CD14-positive monocyte (primary cell): ENCODE data around the gene FSTL1. TPM values are rescaled to one million over a fixed set of nuclear protein-coding genes. Genes with fewer than 3 reads are reported as not detected.

ENCODE experiments used
- DNase-seq, 3 donors: peaks; one replicate each; pipeline ENCODE4 v3.0.0-alpha.2; 2011 to 2022
- H2AFZ ChIP-seq: 2 replicates; pipeline ENCODE4 v1.6.0; 2012; ENCODE audit warnings: mild to moderate bottlenecking, low read depth, low read length, inconsistent platforms; ENCODE audit not compliant: insufficient read depth, poor library complexity, severe bottlenecking
- H3K27ac ChIP-seq, 2 donors: 1 replicate in 1 of 2; 2 replicates in 1 of 2; pipeline ENCODE4 v1.5.1; 2012 to 2013; ENCODE audit warnings: low read length in 2 of 2, control low read depth in 1 of 2, inconsistent platforms in 1 of 2, low read depth in 1 of 2, mild to moderate bottlenecking in 1 of 2
- H3K27me3 ChIP-seq, 2 donors: one replicate each; pipeline versions ENCODE4 v1.6.0 to v1.6.1; 2011 to 2013; ENCODE audit warnings: low read length in 2 of 2; ENCODE audit not compliant: control insufficient read depth in 2 of 2, insufficient read depth in 2 of 2
- H3K36me3 ChIP-seq, 2 donors: replicated peaks in 1 of 2; 1 replicate in 1 of 2; 2 replicates in 1 of 2; pipeline versions ENCODE4 v1.5.1 to v1.6.1; 2012 to 2013; ENCODE audit warnings: low read length in 2 of 2, control low read depth in 1 of 2, inconsistent platforms in 1 of 2, mild to moderate bottlenecking in 1 of 2; ENCODE audit not compliant: insufficient read depth in 2 of 2, control insufficient read depth in 1 of 2
- H3K4me1 ChIP-seq, 2 donors: 1 replicate in 1 of 2; 2 replicates in 1 of 2; pipeline versions ENCODE4 v1.5.1 to v1.6.1; 2012 to 2013; ENCODE audit warnings: low read length in 2 of 2, control low read depth in 1 of 2, inconsistent platforms in 1 of 2, mild to moderate bottlenecking in 1 of 2, moderate library complexity in 1 of 2; ENCODE audit not compliant: insufficient read depth in 2 of 2, control insufficient read depth in 1 of 2
- H3K4me2 ChIP-seq: replicated peaks from 2 replicates; pipeline ENCODE3; 2012; ENCODE audit warnings: low read length, moderate library complexity, mild to moderate bottlenecking; ENCODE audit not compliant: poor library complexity, severe bottlenecking; ENCODE audit errors: extremely low read depth
- H3K4me3 ChIP-seq, 3 experiments: fragments of 200-600 bp in 1 of 3; sonication (generic) in 1 of 3; replicated peaks in 1 of 3; 1 replicate in 2 of 3; 2 replicates in 1 of 3; pipeline ENCODE4 v1.5.1; 2011 to 2013; ENCODE audit warnings: low read length in 3 of 3, mild to moderate bottlenecking in 3 of 3, control low read depth in 2 of 3, low read depth in 2 of 3, inconsistent platforms in 1 of 3, moderate library complexity in 1 of 3
- H3K79me2 ChIP-seq: 2 replicates; pipeline ENCODE4 v1.6.0; 2012; ENCODE audit warnings: mild to moderate bottlenecking, control low read depth, inconsistent platforms, low read length, moderate library complexity; ENCODE audit not compliant: insufficient read depth
- H3K9ac ChIP-seq: 2 replicates; pipeline ENCODE4 v1.6.0; 2017; ENCODE audit warnings: low read length, mild to moderate bottlenecking; ENCODE audit not compliant: insufficient read depth, poor library complexity, severe bottlenecking
- H3K9me3 ChIP-seq, 2 donors: replicated peaks in 1 of 2; 1 replicate in 1 of 2; 2 replicates in 1 of 2; pipeline versions ENCODE4 v1.5.1 to v1.6.1; 2012 to 2013; ENCODE audit warnings: low read length in 2 of 2, control low read depth in 1 of 2; ENCODE audit not compliant: control insufficient read depth in 1 of 2, insufficient read depth in 1 of 2
- H4K20me1 ChIP-seq: 2 replicates; pipeline ENCODE4 v1.6.0; 2012; ENCODE audit warnings: mild to moderate bottlenecking, low read length, control low read depth, moderate library complexity; ENCODE audit not compliant: insufficient read depth
- H3K27ac Mint-ChIP-seq, 7 donors: one replicate each; pipeline ENCODE4 v1.8.0; 2020; ENCODE audit warnings: mild to moderate bottlenecking in 7 of 7, mixed read lengths in 7 of 7, moderate library complexity in 6 of 7, inconsistent platforms in 2 of 7
- H3K27me3 Mint-ChIP-seq, 3 donors: one replicate each; pipeline ENCODE4 v1.8.0; 2021 to 2022; ENCODE audit warnings: low read depth in 3 of 3, mild to moderate bottlenecking in 3 of 3, mixed read lengths in 3 of 3, moderate library complexity in 3 of 3, inconsistent platforms in 1 of 3
- H3K36me3 Mint-ChIP-seq, 2 donors: one replicate each; pipeline ENCODE4 v1.8.0; 2020; ENCODE audit warnings: mixed read lengths in 2 of 2, inconsistent platforms in 1 of 2, mild to moderate bottlenecking in 1 of 2
- H3K4me1 Mint-ChIP-seq: one replicate; pipeline ENCODE4 v1.8.0; 2020; ENCODE audit warnings: mild to moderate bottlenecking, mixed read lengths
- H3K4me3 Mint-ChIP-seq, 2 donors: one replicate each; pipeline ENCODE4 v1.8.0; 2020; ENCODE audit warnings: mild to moderate bottlenecking in 2 of 2, mixed read lengths in 2 of 2, moderate library complexity in 1 of 2
- H3K9me3 Mint-ChIP-seq, 7 donors: one replicate each; pipeline ENCODE4 v1.8.0; 2020 to 2022; ENCODE audit warnings: mixed read lengths in 7 of 7, mild to moderate bottlenecking in 6 of 7, moderate library complexity in 6 of 7, inconsistent platforms in 2 of 7
- WGBS: methylation state at CpG from one replicate; pipeline ENCODE4 v1.1.5; 2013; ENCODE audit warnings: missing lambda C conversion rate; ENCODE audit not compliant: insufficient coverage; 5-methylcytosine and 5-hydroxymethylcytosine counted together
- intact Hi-C, 2 donors: fragments of 100-400 bp; cut with micrococcal nuclease; formaldehyde crosslinking; loops; one replicate each; pipeline versions ENCODE4 v1.15.0 to v1.15.1; 2023
- polyA plus RNA-seq, 3 donors: library from polyadenylated mRNA; depleted of rRNA in 1 of 3; unstranded in 2 of 3; stranded (reverse) in 1 of 3; fragments of 300-500 nt in 2 of 3; fragments of >200 nt in 1 of 3; fragmentation: Illumina TruSeq in 2 of 3; gene quantifications; 1 replicate in 2 of 3; 2 replicates in 1 of 3; pipeline ENCODE4 v1.2.3, GENCODE V29; 2012 to 2021
- TF ChIP-seq, protein P1 (sequence below): fragments of 200-600 bp; IDR thresholded peaks from one replicate; pipeline ENCODE4 v1.8.0; 2022; ENCODE audit warnings: antibody characterized with exemption, mild to moderate bottlenecking

The FSTL1 gene
- polyA plus RNA-seq, 3 donors = 0.13 to 0.44 (median 0.29) TPM

- Mint-ChIP-seq H3K36me3 (no peaks in the 10 kb centered on the region), H3K27ac (no peak overlapping the region), H3K4me1 (no peaks in the 10 kb centered on the region), H3K9me3 (no peaks in the 10 kb centered on the region), H3K27me3 (peaks cover 0 to 2% (median 0%) of the 10 kb centered on the region in 3 donors), H3K4me3 (no peak overlapping the region)
- H2AFZ ChIP-seq = no peak overlapping the region
- H3K9ac ChIP-seq = no peak overlapping the region
- H3K79me2 ChIP-seq = no peaks in the 10 kb centered on the region
- no peaks in the 10 kb centered on the region for H4K20me1 ChIP-seq
- DNase-seq = no peak
- intact Hi-C loops = no loop called here
- H3K9me3 ChIP-seq = no peaks in the 10 kb centered on the region
- no peaks in the 10 kb centered on the region for H3K27me3 ChIP-seq
- TF ChIP-seq, protein P1, sequence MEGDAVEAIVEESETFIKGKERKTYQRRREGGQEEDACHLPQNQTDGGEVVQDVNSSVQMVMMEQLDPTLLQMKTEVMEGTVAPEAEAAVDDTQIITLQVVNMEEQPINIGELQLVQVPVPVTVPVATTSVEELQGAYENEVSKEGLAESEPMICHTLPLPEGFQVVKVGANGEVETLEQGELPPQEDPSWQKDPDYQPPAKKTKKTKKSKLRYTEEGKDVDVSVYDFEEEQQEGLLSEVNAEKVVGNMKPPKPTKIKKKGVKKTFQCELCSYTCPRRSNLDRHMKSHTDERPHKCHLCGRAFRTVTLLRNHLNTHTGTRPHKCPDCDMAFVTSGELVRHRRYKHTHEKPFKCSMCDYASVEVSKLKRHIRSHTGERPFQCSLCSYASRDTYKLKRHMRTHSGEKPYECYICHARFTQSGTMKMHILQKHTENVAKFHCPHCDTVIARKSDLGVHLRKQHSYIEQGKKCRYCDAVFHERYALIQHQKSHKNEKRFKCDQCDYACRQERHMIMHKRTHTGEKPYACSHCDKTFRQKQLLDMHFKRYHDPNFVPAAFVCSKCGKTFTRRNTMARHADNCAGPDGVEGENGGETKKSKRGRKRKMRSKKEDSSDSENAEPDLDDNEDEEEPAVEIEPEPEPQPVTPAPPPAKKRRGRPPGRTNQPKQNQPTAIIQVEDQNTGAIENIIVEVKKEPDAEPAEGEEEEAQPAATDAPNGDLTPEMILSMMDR = no peak
- 91% methylated on average over 4 of the region's 4 CpGs for WGBS
- H3K4me3 ChIP-seq = no peak overlapping the region
- H3K4me1 ChIP-seq = no peaks in the 10 kb centered on the region
- no peaks in the 10 kb centered on the region for H3K36me3 ChIP-seq
- H3K4me2 ChIP-seq = no peak overlapping the region
- H3K27ac ChIP-seq = no peak overlapping the region
Measured at GRCh38 chr3:120433662-120434331, 17.0 kb downstream of the FSTL1 start.

GRCh38 chr3:120432150-120432860 lies 18.5 kb downstream of the FSTL1 start:
- H3K4me1 Mint-ChIP-seq = no peaks in the 10 kb centered on the region
- H2AFZ ChIP-seq = no peak overlapping the region
- intact Hi-C loops = no loop called here
- H3K4me1 ChIP-seq = no peaks in the 10 kb centered on the region
- peaks cover 0 to 2% (median 0%) of the 10 kb centered on the region in 3 donors for H3K27me3 Mint-ChIP-seq
- no peaks in the 10 kb centered on the region for H3K36me3 Mint-ChIP-seq
- H3K4me3 ChIP-seq = no peak overlapping the region
- H3K27ac Mint-ChIP-seq = no peak overlapping the region
- H3K9me3 Mint-ChIP-seq = no peaks in the 10 kb centered on the region
- H3K4me3 Mint-ChIP-seq = no peak overlapping the region
- no peak overlapping the region for H3K4me2 ChIP-seq
- no peaks in the 10 kb centered on the region for H3K36me3 ChIP-seq
- no peak for DNase-seq
- H4K20me1 ChIP-seq = no peaks in the 10 kb centered on the region
- H3K9ac ChIP-seq = no peak overlapping the region
- no peaks in the 10 kb centered on the region for H3K79me2 ChIP-seq
- no peaks in the 10 kb centered on the region for H3K9me3 ChIP-seq
- 96% methylated on average over 4 of the region's 4 CpGs for WGBS
- no peaks in the 10 kb centered on the region for H3K27me3 ChIP-seq
- TF ChIP-seq, protein P1 = no peak
- no peak overlapping the region for H3K27ac ChIP-seq
